ENCODE results near the gene IRGM.
A peak's percentile ranks its signal among the peaks of the same experiment; 100 is the strongest.

Gene IRGM

GRCh38 chr5:150846654-150847333 lies 473 bp downstream of the IRGM start:
- TF ChIP-seq CTCF (IDR thresholded peaks at IDR 0.05; ENCODE audit: low read length) (peak; percentile 77), EZH2 (optimal IDR thresholded peaks at IDR 0.05; ENCODE audit: low read depth, low read length) (no peak)
- no peaks in the 10 kb centered on the region for H3F3A ChIP-seq (ENCODE audit: insufficient read depth, low read length)
- H3K27ac ChIP-seq (ENCODE audit: low read length): no peak overlapping the region
- H4K20me1 ChIP-seq (ENCODE audit: insufficient read depth, low read length): no peaks in the 10 kb centered on the region
- no peaks in the 10 kb centered on the region for H3K9me3 ChIP-seq (replicated peaks; ENCODE audit: insufficient read depth, low read length)
- peak overlapping the region; percentile 47 for H3K4me3 ChIP-seq (ENCODE audit: low read length)
- H2AFZ ChIP-seq (ENCODE audit: low read length): peak overlapping the region; percentile 48
- no peaks in the 10 kb centered on the region for H3K36me3 ChIP-seq (replicated peaks; ENCODE audit: insufficient read depth, low read length)
- peaks cover 3% of the 10 kb centered on the region; the same call in 1 of the 2 replicates for H3K4me1 ChIP-seq (ENCODE audit: low read length)
- H3K4me2 ChIP-seq (ENCODE audit: low read depth, low read length): peak overlapping the region; percentile 77
- H3K79me2 ChIP-seq (ENCODE audit: low read length): no peaks in the 10 kb centered on the region
- DNase-seq: peak; percentile 91
- H3K9me2 ChIP-seq (replicated peaks; ENCODE audit: insufficient read depth, low read length): no peaks in the 10 kb centered on the region
- no peak overlapping the region for H3K9ac ChIP-seq (ENCODE audit: low read length)
- no peaks in the 10 kb centered on the region for H3K27me3 ChIP-seq (replicated peaks; ENCODE audit: insufficient read depth, low read length)

- no peak for DNase-seq
- no peaks in the 10 kb centered on the region for H3K36me3 ChIP-seq (replicated peaks; ENCODE audit: insufficient read depth, low read length)
- TF ChIP-seq EZH2 (optimal IDR thresholded peaks at IDR 0.05; ENCODE audit: low read depth, low read length) (no peak), EZH2phosphoT487 (IDR thresholded peaks at IDR 0.05; ENCODE audit: low read length) (no peak), CTCF (IDR thresholded peaks at IDR 0.05; ENCODE audit: low read length) (no peak)
- H3K4me3 ChIP-seq (ENCODE audit: low read length): no peak overlapping the region
- no peak overlapping the region for H2AFZ ChIP-seq (ENCODE audit: low read length)
- no peaks in the 10 kb centered on the region for H3K9me2 ChIP-seq (replicated peaks; ENCODE audit: insufficient read depth, low read length)
- no peaks in the 10 kb centered on the region for H4K20me1 ChIP-seq (ENCODE audit: insufficient read depth, low read length)
- H3K4me2 ChIP-seq (ENCODE audit: low read depth, low read length): peak overlapping the region; percentile 77; the same call in 1 of the 2 replicates
- H3F3A ChIP-seq (ENCODE audit: insufficient read depth, low read length): no peaks in the 10 kb centered on the region
- no peak overlapping the region for H3K9ac ChIP-seq (ENCODE audit: low read length)
- no peaks in the 10 kb centered on the region for H3K9me3 ChIP-seq (replicated peaks; ENCODE audit: insufficient read depth, low read length)
- no peak overlapping the region for H3K27ac ChIP-seq (ENCODE audit: low read length)
- no peaks in the 10 kb centered on the region for H3K27me3 ChIP-seq (replicated peaks; ENCODE audit: insufficient read depth, low read length)
- no peaks in the 10 kb centered on the region for H3K79me2 ChIP-seq (ENCODE audit: low read length)
- H3K4me1 ChIP-seq (ENCODE audit: low read length): peaks cover 3% of the 10 kb centered on the region; the same call in 1 of the 2 replicates
Observed at GRCh38 chr5:150847334-150847695, 994 bp downstream of the IRGM start.

GRCh38 chr5:150848271-150848670 lies 1.9 kb downstream of the IRGM start:
- TF ChIP-seq CTCF (IDR thresholded peaks at IDR 0.05; ENCODE audit: low read length) (no peak), EZH2phosphoT487 (IDR thresholded peaks at IDR 0.05; ENCODE audit: low read length) (no peak), EZH2 (optimal IDR thresholded peaks at IDR 0.05; ENCODE audit: low read depth, low read length) (no peak)
- Histone ChIP-seq H3K4me1 (ENCODE audit: low read length) (peaks cover 3% of the 10 kb centered on the region; the same call in 1 of the 2 replicates), H3K4me3 (ENCODE audit: low read length) (no peak overlapping the region), H3K9me2 (replicated peaks; ENCODE audit: insufficient read depth, low read length) (no peaks in the 10 kb centered on the region), H3K36me3 (replicated peaks; ENCODE audit: insufficient read depth, low read length) (no peaks in the 10 kb centered on the region), H3K79me2 (ENCODE audit: low read length) (no peaks in the 10 kb centered on the region), H4K20me1 (ENCODE audit: insufficient read depth, low read length) (no peaks in the 10 kb centered on the region), H3K9ac (ENCODE audit: low read length) (no peak overlapping the region), H3K9me3 (replicated peaks; ENCODE audit: insufficient read depth, low read length) (no peaks in the 10 kb centered on the region), H3F3A (ENCODE audit: insufficient read depth, low read length) (no peaks in the 10 kb centered on the region), H2AFZ (ENCODE audit: low read length) (no peak overlapping the region), H3K4me2 (ENCODE audit: low read depth, low read length) (no peak overlapping the region), H3K27ac (ENCODE audit: low read length) (no peak overlapping the region), H3K27me3 (replicated peaks; ENCODE audit: insufficient read depth, low read length) (no peaks in the 10 kb centered on the region)
- DNase-seq: no peak

Measured in MM.1S (cell line).